B cell (primary cell): Measurements from ENCODE around the gene CENPB. TPM values are rescaled to one million over a fixed set of nuclear protein-coding genes. Genes with fewer than 3 reads are reported as not detected.

Experiments
- ATAC-seq: fragments of 200-7000 bp; cut with Tn5 transposase; one replicate; pipeline ENCODE4 v1.10.0; 2021; ENCODE audit warnings: low read depth, mild to moderate bottlenecking, moderate number of reproducible peaks, moderate library complexity
- CTCF ChIA-PET: fragments of 350-600 bp; sonication (Branson Sonifier 250); formaldehyde crosslinking; loops from one replicate; lab custom pipeline; 2021; ENCODE audit warnings: antibody characterized with exemption, inconsistent platforms; lab: Charles Lee
- POLR2A ChIA-PET: fragments of 350-600 bp; sonication (Branson Sonifier 250); formaldehyde crosslinking; loops from one replicate; lab custom pipeline; 2021; ENCODE audit warnings: antibody characterized with exemption; lab: Charles Lee
- DNase-seq: peaks from one replicate; pipeline ENCODE4 v3.0.0; 2013
- H2AFZ ChIP-seq: 2 replicates; pipeline ENCODE4 v1.6.1; 2012; ENCODE audit warnings: mild to moderate bottlenecking, low read depth, low read length; ENCODE audit not compliant: insufficient read depth, poor library complexity, severe bottlenecking
- H3K27ac ChIP-seq, 2 donors: 1 replicate in 1 of 2; 2 replicates in 1 of 2; pipeline ENCODE4 v1.5.1; 2012 to 2013; ENCODE audit warnings: low read length in 2 of 2, mild to moderate bottlenecking in 2 of 2, moderate library complexity in 1 of 2
- H3K27me3 ChIP-seq, 4 experiments: fragments of 200-600 bp in 1 of 4; sonication (generic) in 1 of 4; replicated peaks in 1 of 4; 1 replicate in 2 of 4; 2 replicates in 2 of 4; pipeline versions ENCODE4 v1.6.1 to v1.7.0; 2013 to 2016; ENCODE audit warnings: low read length in 3 of 4, mild to moderate bottlenecking in 2 of 4, mixed read lengths in 1 of 4, moderate library complexity in 1 of 4; ENCODE audit not compliant: insufficient read depth in 4 of 4, control insufficient read depth in 3 of 4; ENCODE audit errors: control extremely low read depth in 1 of 4
- H3K36me3 ChIP-seq, 2 experiments: replicated peaks in 1 of 2; 1 replicate in 1 of 2; 2 replicates in 1 of 2; pipeline versions ENCODE4 v1.6.1 to v1.7.1; 2013; ENCODE audit warnings: low read length in 1 of 2; ENCODE audit not compliant: insufficient read depth in 2 of 2, control insufficient read depth in 1 of 2; ENCODE audit errors: control extremely low read depth in 1 of 2, extremely low read depth in 1 of 2
- H3K4me1 ChIP-seq, 2 donors: fragments of 200-600 bp in 1 of 2; sonication (generic) in 1 of 2; 1 replicate in 1 of 2; 2 replicates in 1 of 2; pipeline versions ENCODE4 v1.5.1 to v1.6.1; 2013 to 2017; ENCODE audit warnings: low read length in 2 of 2; ENCODE audit not compliant: control insufficient read depth in 2 of 2, insufficient read depth in 2 of 2
- H3K4me2 ChIP-seq: replicated peaks from 2 replicates; pipeline ENCODE3; 2012; ENCODE audit warnings: mild to moderate bottlenecking, low read depth, low read length; ENCODE audit not compliant: poor library complexity, severe bottlenecking
- H3K4me3 ChIP-seq, 5 experiments: fragments of 200-600 bp in 1 of 5; sonication (generic) in 1 of 5; 1 replicate in 3 of 5; 2 replicates in 2 of 5; pipeline versions ENCODE4 v1.5.1 to v1.7.0; 2011 to 2016; ENCODE audit warnings: low read length in 4 of 5, mild to moderate bottlenecking in 4 of 5, low read depth in 2 of 5, control low read depth in 1 of 5, moderate library complexity in 1 of 5; ENCODE audit not compliant: insufficient read depth in 1 of 5; ENCODE audit errors: control extremely low read depth in 1 of 5, extremely low read depth in 1 of 5
- H3K79me2 ChIP-seq: fragments of 200-600 bp; sonication (generic); one replicate; pipeline ENCODE4 v1.6.0; 2016; ENCODE audit warnings: low read length; ENCODE audit not compliant: control insufficient read depth, insufficient read depth
- H3K9ac ChIP-seq: fragments of 200-600 bp; sonication (generic); 2 replicates; pipeline ENCODE4 v1.6.1; 2017; ENCODE audit warnings: mild to moderate bottlenecking, low read length, moderate library complexity
- H3K9me3 ChIP-seq, 3 donors: one replicate each; pipeline versions ENCODE4 v1.6.1 to v1.7.1; 2013; ENCODE audit warnings: low read length in 2 of 3; ENCODE audit not compliant: control insufficient read depth in 2 of 3, insufficient read depth in 1 of 3; ENCODE audit errors: control extremely low read depth in 1 of 3
- H4K20me1 ChIP-seq: 2 replicates; pipeline ENCODE4 v1.6.0; 2012; ENCODE audit warnings: mild to moderate bottlenecking, low read length; ENCODE audit not compliant: insufficient read depth, control insufficient read depth, poor library complexity, severe bottlenecking
- H3K27ac Mint-ChIP-seq: one replicate; pipeline ENCODE4 v1.8.0; 2021; ENCODE audit warnings: mixed read lengths
- H3K27me3 Mint-ChIP-seq: one replicate; pipeline ENCODE4 v1.8.0; 2021; ENCODE audit warnings: mixed read lengths
- H3K4me1 Mint-ChIP-seq: one replicate; pipeline ENCODE4 v1.8.0; 2021; ENCODE audit warnings: mixed read lengths
- H3K4me3 Mint-ChIP-seq: one replicate; pipeline ENCODE4 v1.8.0; 2021; ENCODE audit warnings: mixed read lengths
- H3K9me3 Mint-ChIP-seq: one replicate; pipeline ENCODE4 v1.8.0; 2022; ENCODE audit warnings: mixed read lengths; ENCODE audit not compliant: insufficient read depth
- CTCF ChIP-seq: fragments of 200-600 bp; IDR thresholded peaks from one replicate; pipeline ENCODE4 v1.8.0; 2022; ENCODE audit warnings: antibody characterized with exemption, mild to moderate bottlenecking
- EZH2 ChIP-seq: IDR thresholded peaks from 2 replicates; pipeline ENCODE4 v1.6.1; 2012; ENCODE audit warnings: borderline replicate concordance, low read depth, mild to moderate bottlenecking, moderate library complexity, low read length; ENCODE audit not compliant: insufficient read depth, poor library complexity, severe bottlenecking
- WGBS: methylation state at CpG from one replicate; pipeline ENCODE4 v1.1.5; 2013; ENCODE audit warnings: missing lambda C conversion rate; ENCODE audit not compliant: insufficient coverage; 5-methylcytosine and 5-hydroxymethylcytosine counted together
- intact Hi-C: fragments of 100-400 bp; cut with micrococcal nuclease; formaldehyde crosslinking; loops from one replicate; pipeline ENCODE4 v1.10.0; 2022
- polyA plus RNA-seq: library from polyadenylated mRNA; depleted of rRNA; stranded (reverse); fragments of >200 nt; gene quantifications from 2 replicates; pipeline ENCODE4 v1.2.3, GENCODE V29; 2012
- total RNA-seq, 2 donors: library from RNA; stranded (reverse); fragments of 120-200 nt in 1 of 2; gene quantifications; 1 replicate in 1 of 2; 2 replicates in 1 of 2; pipeline versions ENCODE4 v1.2.3 to v1.2.4, GENCODE V29; 2013 to 2022

Gene CENPB
- total and polyA plus RNA-seq, 2 donors (not counting 1 experiment from before 2014, with no cell fraction given) = 13.3 to 46.4 TPM

- peak overlapping the region in 1 of 2 donors; percentile 13 for H3K27ac ChIP-seq
- ATAC-seq (peak; percentile 75), DNase-seq (peak; percentile 49)
- Mint-ChIP-seq H3K4me1 (peaks cover 38% of the 10 kb centered on the region), H3K4me3 (peak overlapping the region; percentile 90), H3K27ac (peak overlapping the region; percentile 82), H3K27me3 (no peaks in the 10 kb centered on the region), H3K9me3 (no peaks in the 10 kb centered on the region)
- CTCF ChIA-PET = interaction anchor here (0.8 to 5.1 kb wide), 5 partner anchors 8 to 77 kb away, joined by 3 to 38 read pairs (median 5); partner anchors contain the start of genes ADISSP and CENPB
- intact Hi-C loops = loop anchor here (1.0 kb wide), 1 partner anchor 11 kb away; the partner anchor contains the start of gene ADISSP
- no peaks in the 10 kb centered on the region for H4K20me1 ChIP-seq
- H3K79me2 ChIP-seq = no peaks in the 10 kb centered on the region
- peak overlapping the region; percentile 98 for H2AFZ ChIP-seq
- H3K4me3 ChIP-seq = peak overlapping the region; percentile 28 to 75 (median 66)
- 4% methylated on average over 70 of the region's 70 CpGs for WGBS
- peak overlapping the region; percentile 99 for H3K4me2 ChIP-seq
- TF ChIP-seq CTCF (no peak), EZH2 (peak; percentile 57)
- H3K9me3 ChIP-seq = no peaks in the 10 kb centered on the region
- H3K9ac ChIP-seq = peak overlapping the region; percentile 75
- H3K36me3 ChIP-seq = no peaks in the 10 kb centered on the region
- POLR2A ChIA-PET = interaction anchor here (1.3 to 2.0 kb wide), 2 partner anchors 10 to 43 kb away, joined by 3 to 18 read pairs; partner anchors contain the start of genes ADISSP and AP5S1
- H3K27me3 ChIP-seq = peaks cover 0 to 15% (median 4%) of the 10 kb centered on the region in 4 experiments
- peaks cover 29 to 36% of the 10 kb centered on the region in 2 donors for H3K4me1 ChIP-seq
Observed at GRCh38 chr20:3777716-3778629, 8.6 kb downstream of the CENPB start.
